Caco-2 (cell line): ENCODE measurements around the gene FGF12. TPM values are rescaled to one million over a fixed set of nuclear protein-coding genes. Genes with fewer than 3 reads are reported as not detected.
A peak's percentile ranks its signal among the peaks of the same experiment; 100 is the strongest.

ENCODE experiments used
- BruUV-seq: library from RNA; stranded (reverse); fragments of 400-500 nt; replicated peaks from 2 replicates; lab custom pipeline; 2021; lab: Mats Ljungman, UMichigan
- CTCF ChIA-PET: fragments of 300-600 bp; sonication (Branson Sonifier 250); formaldehyde crosslinking; loops from one replicate; lab custom pipeline; 2022; ENCODE audit warnings: antibody characterized with exemption; lab: Charles Lee
- POLR2A ChIA-PET: fragments of 300-600 bp; sonication (Branson Sonifier 250); formaldehyde crosslinking; loops from one replicate; lab custom pipeline; 2022; ENCODE audit warnings: antibody characterized with exemption; lab: Charles Lee
- DNase-seq, 2 experiments: peaks; one replicate each; pipeline versions ENCODE4 v3.0.0 to v3.0.0-alpha.2; 2020 to 2022
- H3K27me3 ChIP-seq: replicated peaks from 2 replicates; pipeline ENCODE4 v1.6.0; 2011; ENCODE audit warnings: low read length; ENCODE audit not compliant: control insufficient read depth, insufficient read depth
- H3K36me3 ChIP-seq: 2 replicates; pipeline ENCODE4 v1.5.1; 2011; ENCODE audit warnings: low read length; ENCODE audit not compliant: control insufficient read depth, insufficient read depth
- H3K4me1 ChIP-seq: fragments of 250-450 bp; sonication (Bioruptor Pico); 2 replicates; pipeline ENCODE4 v1.5.1; 2020; ENCODE audit warnings: mild to moderate bottlenecking
- H3K4me3 ChIP-seq: 2 replicates; pipeline ENCODE4 v1.5.1; 2011; ENCODE audit warnings: low read depth, mild to moderate bottlenecking, control low read depth, low read length
- H3K9me3 ChIP-seq: fragments of 250-450 bp; sonication (Bioruptor Pico); 2 replicates; pipeline ENCODE4 v1.5.1; 2020; ENCODE audit warnings: mild to moderate bottlenecking, moderate library complexity
- H3K27ac Mint-ChIP-seq: one replicate; pipeline ENCODE4 v1.8.0; 2022; ENCODE audit warnings: mixed read lengths; ENCODE audit not compliant: unreplicated experiment
- H3K27me3 Mint-ChIP-seq: one replicate; pipeline ENCODE4 v1.8.0; 2022; ENCODE audit warnings: mixed read lengths; ENCODE audit not compliant: insufficient read depth, unreplicated experiment
- H3K36me3 Mint-ChIP-seq: one replicate; pipeline ENCODE4 v1.8.0; 2022; ENCODE audit warnings: mild to moderate bottlenecking, mixed read lengths; ENCODE audit not compliant: insufficient read depth, unreplicated experiment
- H3K4me1 Mint-ChIP-seq: one replicate; pipeline ENCODE4 v1.8.0; 2022; ENCODE audit warnings: low read depth, mixed read lengths; ENCODE audit not compliant: unreplicated experiment
- H3K4me3 Mint-ChIP-seq: one replicate; pipeline ENCODE4 v1.8.0; 2022; ENCODE audit warnings: mild to moderate bottlenecking, moderate library complexity, mixed read lengths; ENCODE audit not compliant: unreplicated experiment
- H3K9me3 Mint-ChIP-seq: one replicate; pipeline ENCODE4 v1.8.0; 2022; ENCODE audit warnings: mixed read lengths; ENCODE audit not compliant: unreplicated experiment
- intact Hi-C: fragments of 100-400 bp; cut with micrococcal nuclease; formaldehyde crosslinking; loops from one replicate; pipeline ENCODE4 v1.10.0; 2022; ENCODE audit not compliant: unreplicated experiment
- total RNA-seq: library from RNA; stranded (reverse); gene quantifications from 2 replicates; pipeline ENCODE4 v1.2.3, GENCODE V29; 2022
- TF ChIP-seq, protein P1 (sequence below), 2 experiments: fragments of 200-600 bp in 1 of 2; IDR thresholded peaks; 1 replicate in 1 of 2; 2 replicates in 1 of 2; pipeline versions ENCODE4 v1.5.1 to v1.8.0; 2011 to 2022; ENCODE audit warnings: antibody characterized with exemption in 1 of 2, control low read depth in 1 of 2, inconsistent platforms in 1 of 2, low read depth in 1 of 2, low read length in 1 of 2, mild to moderate bottlenecking in 1 of 2, moderate library complexity in 1 of 2; ENCODE audit not compliant: insufficient read depth in 1 of 2, severe bottlenecking in 1 of 2, unreplicated experiment in 1 of 2

The FGF12 gene
- total RNA-seq, 1 experiment from 2014 or later = 0.41 TPM

GRCh38 chr3:192169332-192169915 is 557.9 kb downstream of the FGF12 start:
- no peak overlapping the region for H3K4me3 Mint-ChIP-seq
- Histone ChIP-seq H3K9me3 (no peaks in the 10 kb centered on the region), H3K36me3 (no peaks in the 10 kb centered on the region), H3K4me1 (peaks cover 21% of the 10 kb centered on the region), H3K4me3 (no peak overlapping the region), H3K27me3 (no peaks in the 10 kb centered on the region)
- no peak for DNase-seq
- H3K9me3 Mint-ChIP-seq = no peaks in the 10 kb centered on the region
- ChIA-PET POLR2A (no interaction called here), CTCF (interaction anchor here (0.7 kb wide), 1 partner anchor 275 kb away, joined by 3 read pairs; no protein-coding TSS in a partner anchor)
- TF ChIP-seq, protein P1, sequence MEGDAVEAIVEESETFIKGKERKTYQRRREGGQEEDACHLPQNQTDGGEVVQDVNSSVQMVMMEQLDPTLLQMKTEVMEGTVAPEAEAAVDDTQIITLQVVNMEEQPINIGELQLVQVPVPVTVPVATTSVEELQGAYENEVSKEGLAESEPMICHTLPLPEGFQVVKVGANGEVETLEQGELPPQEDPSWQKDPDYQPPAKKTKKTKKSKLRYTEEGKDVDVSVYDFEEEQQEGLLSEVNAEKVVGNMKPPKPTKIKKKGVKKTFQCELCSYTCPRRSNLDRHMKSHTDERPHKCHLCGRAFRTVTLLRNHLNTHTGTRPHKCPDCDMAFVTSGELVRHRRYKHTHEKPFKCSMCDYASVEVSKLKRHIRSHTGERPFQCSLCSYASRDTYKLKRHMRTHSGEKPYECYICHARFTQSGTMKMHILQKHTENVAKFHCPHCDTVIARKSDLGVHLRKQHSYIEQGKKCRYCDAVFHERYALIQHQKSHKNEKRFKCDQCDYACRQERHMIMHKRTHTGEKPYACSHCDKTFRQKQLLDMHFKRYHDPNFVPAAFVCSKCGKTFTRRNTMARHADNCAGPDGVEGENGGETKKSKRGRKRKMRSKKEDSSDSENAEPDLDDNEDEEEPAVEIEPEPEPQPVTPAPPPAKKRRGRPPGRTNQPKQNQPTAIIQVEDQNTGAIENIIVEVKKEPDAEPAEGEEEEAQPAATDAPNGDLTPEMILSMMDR (IDR thresholded peaks at IDR 0.05; ENCODE audit: insufficient read depth in 1 of 2, low read depth in 1 of 2, low read length in 1 of 2, severe bottlenecking in 1 of 2, unreplicated experiment in 1 of 2) = no peak
- no peaks in the 10 kb centered on the region for H3K36me3 Mint-ChIP-seq
- intact Hi-C loops = no loop called here
- peak overlapping the region; percentile 83 for H3K27ac Mint-ChIP-seq
- H3K4me1 Mint-ChIP-seq = peaks cover 6% of the 10 kb centered on the region
- BruUV-seq = no TSS peak
- H3K27me3 Mint-ChIP-seq = no peaks in the 10 kb centered on the region

GRCh38 chr3:192168202-192168601 is 559.1 kb downstream of the FGF12 start:
- Mint-ChIP-seq H3K4me1 (peaks cover 6% of the 10 kb centered on the region), H3K27ac (peak overlapping the region; percentile 31), H3K4me3 (no peak overlapping the region), H3K9me3 (no peaks in the 10 kb centered on the region), H3K36me3 (no peaks in the 10 kb centered on the region), H3K27me3 (no peaks in the 10 kb centered on the region)
- H3K9me3 ChIP-seq = no peaks in the 10 kb centered on the region
- no peak for DNase-seq
- ChIA-PET POLR2A (interaction anchor here (0.7 kb wide), 1 partner anchor 712 kb away, joined by 3 read pairs; no protein-coding TSS in a partner anchor), CTCF (no interaction called here)
- intact Hi-C loops = no loop called here
- H3K4me1 ChIP-seq = peaks cover 21% of the 10 kb centered on the region
- no peaks in the 10 kb centered on the region for H3K27me3 ChIP-seq
- TF ChIP-seq, protein P1 (IDR thresholded peaks at IDR 0.05; ENCODE audit: insufficient read depth in 1 of 2, low read depth in 1 of 2, low read length in 1 of 2, severe bottlenecking in 1 of 2, unreplicated experiment in 1 of 2) = no peak
- BruUV-seq = no TSS peak
- no peaks in the 10 kb centered on the region for H3K36me3 ChIP-seq
- H3K4me3 ChIP-seq = no peak overlapping the region

- Histone ChIP-seq H3K27me3 (no peaks in the 10 kb centered on the region), H3K4me1 (peaks cover 13% of the 10 kb centered on the region), H3K9me3 (no peaks in the 10 kb centered on the region), H3K4me3 (no peak overlapping the region), H3K36me3 (no peaks in the 10 kb centered on the region)
- DNase-seq = no peak
- no peaks in the 10 kb centered on the region for H3K9me3 Mint-ChIP-seq
- H3K4me3 Mint-ChIP-seq = no peak overlapping the region
- H3K27me3 Mint-ChIP-seq = no peaks in the 10 kb centered on the region
- no peak overlapping the region for H3K27ac Mint-ChIP-seq
- H3K36me3 Mint-ChIP-seq = no peaks in the 10 kb centered on the region
- CTCF ChIA-PET = no interaction called here
- TF ChIP-seq, protein P1 (IDR thresholded peaks at IDR 0.05; ENCODE audit: insufficient read depth in 1 of 2, low read depth in 1 of 2, low read length in 1 of 2, severe bottlenecking in 1 of 2, unreplicated experiment in 1 of 2) = no peak
- BruUV-seq = no TSS peak
- peaks cover 5% of the 10 kb centered on the region for H3K4me1 Mint-ChIP-seq
- intact Hi-C loops = no loop called here
- POLR2A ChIA-PET = no interaction called here
Measured at GRCh38 chr3:192165552-192165951, 561.8 kb downstream of the FGF12 start.
